GM12878 (cell line): ENCODE data around the gene N4BP2L2. TPM values are rescaled to one million over a fixed set of nuclear protein-coding genes. Genes with fewer than 3 reads are reported as not detected.
A peak's percentile ranks its signal among the peaks of the same experiment; 100 is the strongest.

ENCODE experiments used
- ATAC-seq: fragments of 200-7000 bp; cut with Tn5 transposase; 3 replicates; pipeline ENCODE4 v1.9.1; 2020; ENCODE audit warnings: mild to moderate bottlenecking, moderate library complexity
- BruUV-seq: library from RNA; stranded (reverse); fragments of 400-500 nt; replicated peaks from 2 replicates; lab custom pipeline; 2021; lab: Mats Ljungman, UMichigan
- CTCF ChIA-PET: fragments of 300-600 bp; sonication (Branson Sonifier 250); formaldehyde crosslinking; extraction: SDS; loops from one replicate; lab custom pipeline; 2021; ENCODE audit warnings: inconsistent platforms; lab: Yijun Ruan, JAX
- POLR2A ChIA-PET: fragments of 350-600 bp; formaldehyde crosslinking; extraction: SDS; loops from one replicate; lab custom pipeline; 2021; ENCODE audit warnings: inconsistent platforms; lab: Charles Lee
- RAD21 ChIA-PET: fragments of 300-600 bp; sonication (Branson Sonifier 250); formaldehyde crosslinking; loops from one replicate; lab custom pipeline; 2023; ENCODE audit warnings: antibody characterized with exemption; ENCODE audit not compliant: unreplicated experiment; lab: Charles Lee
- SMC1A ChIA-PET: fragments of 300-600 bp; sonication (Branson Sonifier 250); formaldehyde crosslinking; loops from one replicate; lab custom pipeline; 2023; ENCODE audit not compliant: unreplicated experiment, uncharacterized antibody; lab: Charles Lee
- DNase-seq: peaks from one replicate; pipeline ENCODE4 v3.0.0-alpha.2; 2011; ENCODE audit warnings: low read depth, low spot score
- FAIRE-seq: peaks from 3 replicates; lab custom pipeline; 2011; peaks lifted over from hg19 to GRCh38; lab: Jason Lieb, UNC
- H2AFZ ChIP-seq: 2 replicates; pipeline ENCODE4 v1.6.0; 2011; ENCODE audit warnings: low read depth, low read length, control low read depth; ENCODE audit not compliant: control insufficient read depth
- H3K27ac ChIP-seq: 2 replicates; pipeline ENCODE4 v1.5.1; 2011; ENCODE audit warnings: control low read depth; ENCODE audit not compliant: control insufficient read depth, insufficient read depth
- H3K27me3 ChIP-seq, 2 experiments: replicated peaks in 1 of 2; 2 replicates each; pipeline versions ENCODE4 v1.6.0 to v1.6.1; 2011; ENCODE audit warnings: low read length in 1 of 2; ENCODE audit not compliant: control insufficient read depth in 2 of 2, insufficient read depth in 2 of 2
- H3K36me3 ChIP-seq, 2 experiments: 2 replicates each; pipeline ENCODE4 v1.5.1; 2011; ENCODE audit warnings: low read length in 1 of 2; ENCODE audit not compliant: control insufficient read depth in 2 of 2, insufficient read depth in 2 of 2
- H3K4me1 ChIP-seq: 2 replicates; pipeline ENCODE4 v1.6.1; 2011; ENCODE audit warnings: mild to moderate bottlenecking, low read length, moderate library complexity, mixed read lengths; ENCODE audit not compliant: control insufficient read depth, insufficient read depth
- H3K4me2 ChIP-seq: 2 replicates; pipeline ENCODE4 v1.6.0; 2011; ENCODE audit warnings: control low read depth; ENCODE audit not compliant: control insufficient read depth, insufficient read depth
- H3K4me3 ChIP-seq: fragments of 200-600 bp; sonication (generic); 2 replicates; pipeline ENCODE4 v1.5.1; 2016
- H3K79me2 ChIP-seq: 2 replicates; pipeline ENCODE4 v1.6.0; 2011; ENCODE audit warnings: low read length; ENCODE audit not compliant: control insufficient read depth, insufficient read depth
- H3K9ac ChIP-seq: 2 replicates; pipeline ENCODE4 v1.8.0; 2011; ENCODE audit warnings: low read length, control low read depth, mixed read lengths; ENCODE audit not compliant: control insufficient read depth, insufficient read depth
- H3K9me3 ChIP-seq: replicated peaks from 3 replicates; pipeline ENCODE4 v1.5.1; 2011; ENCODE audit warnings: mild to moderate bottlenecking, low read length; ENCODE audit not compliant: control insufficient read depth, insufficient read depth
- H4K20me1 ChIP-seq: 2 replicates; pipeline ENCODE4 v1.6.0; 2011; ENCODE audit not compliant: control insufficient read depth, insufficient read depth
- CREB1 ChIP-seq: IDR thresholded peaks from 2 replicates; pipeline ENCODE4 v1.6.1; 2012; ENCODE audit warnings: low read depth, mild to moderate bottlenecking, inconsistent platforms
- CREM ChIP-seq: IDR thresholded peaks from 2 replicates; pipeline ENCODE4 v1.6.1; 2014; ENCODE audit warnings: antibody characterized with exemption, low read depth
- ETV6 ChIP-seq, 2 experiments: fragments of 450-650 bp in 1 of 2; IDR thresholded peaks in 1 of 2; conservative IDR thresholded peaks in 1 of 2; 2 replicates each; pipeline ENCODE4 v1.6.1; 2014; ENCODE audit warnings: antibody characterized with exemption in 1 of 2, borderline replicate concordance in 1 of 2, low read depth in 1 of 2, mild to moderate bottlenecking in 1 of 2, moderate library complexity in 1 of 2
- KAT2A ChIP-seq: conservative IDR thresholded peaks from 2 replicates; pipeline ENCODE4 v1.6.1; 2011; ENCODE audit warnings: low read depth, low read length; ENCODE audit not compliant: control insufficient read depth
- NBN ChIP-seq: fragments of 450-650 bp; IDR thresholded peaks from 2 replicates; pipeline ENCODE4 v1.6.1; 2016
- NFXL1 ChIP-seq: fragments of 450-650 bp; IDR thresholded peaks from 2 replicates; pipeline ENCODE4 v1.6.1; 2017; ENCODE audit warnings: antibody characterized with exemption, mild to moderate bottlenecking, borderline replicate concordance
- PAX8 ChIP-seq: fragments of 450-650 bp; IDR thresholded peaks from 2 replicates; pipeline ENCODE4 v1.6.1; 2017; ENCODE audit warnings: mild to moderate bottlenecking, moderate library complexity
- RB1 ChIP-seq: fragments of 450-650 bp; formaldehyde crosslinking; IDR thresholded peaks from 2 replicates; pipeline ENCODE4 v1.6.1; 2017; ENCODE audit warnings: mild to moderate bottlenecking, borderline replicate concordance
- SMC3 ChIP-seq: IDR thresholded peaks from 2 replicates; pipeline ENCODE4 v1.6.1; 2011; ENCODE audit warnings: low read length, improper control_type of control experiment, borderline replicate concordance
- SPI1 ChIP-seq: IDR thresholded peaks from 2 replicates; pipeline ENCODE4 v1.6.1; 2011; ENCODE audit warnings: low read depth, mild to moderate bottlenecking, low read length, moderate library complexity, borderline replicate concordance; ENCODE audit not compliant: insufficient read depth
- TCF7 ChIP-seq: IDR thresholded peaks from 2 replicates; pipeline ENCODE4 v1.6.1; 2014; ENCODE audit warnings: antibody characterized with exemption, borderline replicate concordance
- WGBS: methylation state at CpG from one replicate; pipeline ENCODE4 v1.1.6; 2016; ENCODE audit warnings: low lambda C conversion rate; ENCODE audit not compliant: insufficient replicate concordance, insufficient coverage; ENCODE audit errors: missing lambda C conversion rate; 5-methylcytosine and 5-hydroxymethylcytosine counted together
- in situ Hi-C: fragments of 300-500 bp; cut with MboI; formaldehyde crosslinking; loops from 9 replicates; pipeline ENCODE4 v1.14.3; 2018; ENCODE audit warnings: mixed read lengths
- intact Hi-C: fragments of 100-400 bp; cut with micrococcal nuclease; formaldehyde crosslinking; loops from one replicate; pipeline ENCODE4 v1.14.2; 2022; ENCODE audit not compliant: unreplicated experiment
- polyA plus RNA-seq, 11 experiments: library from polyadenylated mRNA; depleted of rRNA in 4 of 11; unstranded in 6 of 11; stranded (reverse) in 5 of 11; fragments of >200 nt; fragmentation: Nextera tagmentation in 4 of 11; fragmentation: Illumina TruSeq in 1 of 11; extraction: Ambion mirVana in 4 of 11; extraction: Trizol in 1 of 11; gene quantifications; 1 replicate in 1 of 11; 2 replicates in 10 of 11; pipeline versions ENCODE4 v1.2.1 to v1.2.3, GENCODE V29; 2011 to 2016; ENCODE audit warnings: inconsistent platforms in 2 of 11, missing spikeins in 2 of 11, low read depth in 1 of 11
- total RNA-seq, 4 experiments: library from RNA; depleted of rRNA in 3 of 4; stranded (reverse); fragments of >200 nt in 3 of 4; fragmentation: Illumina TruSeq in 1 of 4; extraction: Trizol in 1 of 4; gene quantifications; 2 replicates each; pipeline versions ENCODE4 v1.2.1 to v1.2.3, GENCODE V29; 2013 to 2021

Gene N4BP2L2
- total and polyA plus RNA-seq, 10 of the 15 experiments (the other 5 are each of a cell fraction or from before 2014, with no cell fraction given): 41.7 to 87.1 (median 61.2) TPM

DNA sequence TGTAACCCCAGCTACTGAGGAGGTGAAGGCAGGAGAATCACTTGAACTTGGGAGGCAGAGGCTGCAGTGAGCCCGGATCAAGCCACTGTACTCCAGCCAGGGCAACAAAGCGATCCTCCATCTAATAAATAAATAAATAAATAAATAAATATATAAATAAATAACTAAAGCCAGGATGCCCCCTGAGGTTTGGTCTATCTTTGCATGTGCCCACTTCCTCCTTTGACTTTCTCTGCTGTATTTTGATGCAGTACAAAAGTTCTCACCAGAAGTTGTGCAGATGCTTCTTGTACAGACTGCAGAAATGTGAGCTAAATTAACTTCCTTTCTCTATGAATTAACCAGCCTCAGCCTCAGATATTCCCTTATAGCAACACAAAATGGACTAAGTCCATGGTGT, 6.5 kb upstream of the N4BP2L2 start:
- Histone ChIP-seq H3K9me3 (no peaks in the 10 kb centered on the region), H2AFZ (no peak overlapping the region), H3K27me3 (no peaks in the 10 kb centered on the region), H3K79me2 (no peaks in the 10 kb centered on the region), H4K20me1 (no peaks in the 10 kb centered on the region), H3K4me2 (no peak overlapping the region), H3K4me3 (no peak overlapping the region), H3K27ac (no peak overlapping the region), H3K9ac (no peak overlapping the region), H3K4me1 (no peaks in the 10 kb centered on the region), H3K36me3 (no peaks in the 10 kb centered on the region)
- TF ChIP-seq TCF7 (no peak), SPI1 (peak; percentile 57; the same call in 1 of the 2 replicates), CREM (no peak), ETV6 (conservative IDR thresholded peaks at IDR 0.05 in 1 of 2, IDR thresholded peaks at IDR 0.05 in 1 of 2; ENCODE audit: borderline replicate concordance in 1 of 2, low read depth in 1 of 2) (no peak), RB1 (no peak), KAT2A (no peak)
- ChIA-PET POLR2A (no interaction called here), SMC1A (interaction anchor here (1.4 to 2.3 kb wide), 2 partner anchors 26 to 36 kb away, joined by 4 to 8 read pairs; no protein-coding TSS in a partner anchor), RAD21 (interaction anchor here (1.1 kb wide), 1 partner anchor 194 kb away, joined by 3 read pairs; no protein-coding TSS in a partner anchor), CTCF (interaction anchor here (1.0 to 1.4 kb wide), 3 partner anchors 21 to 106 kb away, joined by 3 to 4 read pairs (median 3); no protein-coding TSS in a partner anchor)
- DNase-seq: no peak
- no peak for ATAC-seq
- WGBS: 95% methylated on average over 2 of the region's 2 CpGs
- FAIRE-seq: no peak
- in situ Hi-C loops (loop anchor here (25.0 kb wide), 1 partner anchor 1383 kb away; the partner anchor contains the start of gene HSPH1), intact Hi-C loops (no loop called here)
- BruUV-seq: no TSS peak

DNA sequence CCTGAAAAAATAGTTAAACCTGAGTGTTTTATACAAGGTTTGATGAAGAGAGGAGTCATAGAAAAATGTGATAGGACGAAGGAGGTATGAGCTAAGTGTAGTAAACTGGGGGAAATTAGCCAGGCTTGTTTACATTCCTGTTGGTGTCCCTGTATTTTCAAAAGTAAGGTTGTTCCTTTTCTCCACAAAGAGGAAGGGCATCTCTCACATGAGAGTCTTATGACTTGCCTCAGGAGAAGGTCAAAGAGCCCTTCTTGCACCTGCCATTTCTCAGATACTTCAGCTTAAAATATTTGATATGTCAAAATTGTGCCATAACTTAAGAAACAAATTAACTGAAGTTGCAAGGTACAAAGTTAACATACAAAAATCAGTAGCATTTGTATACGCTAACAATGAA, 3.6 kb upstream of the N4BP2L2 start:
- FAIRE-seq: no peak
- no peak for DNase-seq
- Histone ChIP-seq H4K20me1 (no peaks in the 10 kb centered on the region), H3K79me2 (peaks cover 16% of the 10 kb centered on the region), H3K4me2 (no peak overlapping the region), H3K9ac (no peak overlapping the region), H3K9me3 (no peaks in the 10 kb centered on the region), H3K36me3 (no peaks in the 10 kb centered on the region), H3K27me3 (no peaks in the 10 kb centered on the region), H3K4me3 (no peak overlapping the region), H3K4me1 (no peaks in the 10 kb centered on the region), H2AFZ (no peak overlapping the region), H3K27ac (no peak overlapping the region)
- intact Hi-C loops (no loop called here), in situ Hi-C loops (loop anchor here (25.0 kb wide), 1 partner anchor 1380 kb away; the partner anchor contains the start of gene HSPH1)
- SMC1A ChIA-PET: interaction anchor here (0.8 to 1.5 kb wide), 2 partner anchors 39 to 1138 kb away, joined by 3 to 4 read pairs; no protein-coding TSS in a partner anchor
- CTCF ChIA-PET: no interaction called here
- POLR2A ChIA-PET: no interaction called here
- ATAC-seq: no peak
- BruUV-seq: no TSS peak
- RAD21 ChIA-PET: no interaction called here
- 67% methylated on average over 2 of the region's 2 CpGs for WGBS
- no peak for TF ChIP-seq CREB1
- TF ChIP-seq SMC3: no peak
- TF ChIP-seq PAX8: no peak
- no peak for TF ChIP-seq NBN
- no peak for TF ChIP-seq NFXL1
